ENCODE measurements around the gene GPD1.

DNA sequence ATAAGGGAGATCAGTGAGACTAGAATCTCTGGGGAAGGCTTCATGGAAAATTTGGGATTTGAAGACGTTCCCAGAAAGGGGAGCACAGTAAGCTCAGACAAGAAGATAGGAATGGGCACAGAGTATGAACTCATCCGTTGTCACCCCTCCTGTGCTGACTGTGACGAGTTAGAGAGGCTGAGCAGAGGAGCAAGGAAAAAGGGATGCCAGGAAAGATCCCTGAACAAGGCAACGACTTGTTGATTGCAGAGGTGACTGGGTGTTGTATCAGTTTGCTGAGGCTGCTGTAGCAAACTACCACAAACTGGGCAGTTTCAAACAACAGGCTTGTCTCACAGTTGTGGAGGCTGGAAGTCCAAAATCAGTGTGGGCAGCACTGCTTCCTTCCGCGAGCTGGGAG, 5.9 kb upstream of the GPD1 start:
- no peak for TF ChIP-seq POLR2A (IDR thresholded peaks at IDR 0.05)
- TF ChIP-seq, protein P1, sequence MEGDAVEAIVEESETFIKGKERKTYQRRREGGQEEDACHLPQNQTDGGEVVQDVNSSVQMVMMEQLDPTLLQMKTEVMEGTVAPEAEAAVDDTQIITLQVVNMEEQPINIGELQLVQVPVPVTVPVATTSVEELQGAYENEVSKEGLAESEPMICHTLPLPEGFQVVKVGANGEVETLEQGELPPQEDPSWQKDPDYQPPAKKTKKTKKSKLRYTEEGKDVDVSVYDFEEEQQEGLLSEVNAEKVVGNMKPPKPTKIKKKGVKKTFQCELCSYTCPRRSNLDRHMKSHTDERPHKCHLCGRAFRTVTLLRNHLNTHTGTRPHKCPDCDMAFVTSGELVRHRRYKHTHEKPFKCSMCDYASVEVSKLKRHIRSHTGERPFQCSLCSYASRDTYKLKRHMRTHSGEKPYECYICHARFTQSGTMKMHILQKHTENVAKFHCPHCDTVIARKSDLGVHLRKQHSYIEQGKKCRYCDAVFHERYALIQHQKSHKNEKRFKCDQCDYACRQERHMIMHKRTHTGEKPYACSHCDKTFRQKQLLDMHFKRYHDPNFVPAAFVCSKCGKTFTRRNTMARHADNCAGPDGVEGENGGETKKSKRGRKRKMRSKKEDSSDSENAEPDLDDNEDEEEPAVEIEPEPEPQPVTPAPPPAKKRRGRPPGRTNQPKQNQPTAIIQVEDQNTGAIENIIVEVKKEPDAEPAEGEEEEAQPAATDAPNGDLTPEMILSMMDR (IDR thresholded peaks at IDR 0.05) = no peak
